Uterus (tissue), 2 donors: Measurements from ENCODE around the gene C13orf46.

Experiments used
- CTCF ChIP-seq, 4 experiments: fragments of 200-600 bp in 2 of 4; fragments of 450-650 bp in 2 of 4; sonication (generic) in 2 of 4; IDR thresholded peaks; one replicate each; pipeline ENCODE4 v1.5.1; 2016 to 2019; ENCODE audit warnings: antibody characterized with exemption in 4 of 4, mild to moderate bottlenecking in 2 of 4, moderate library complexity in 1 of 4
- POLR2A ChIP-seq, 2 donors: fragments of 450-650 bp; IDR thresholded peaks; one replicate each; pipeline ENCODE4 v1.6.1; 2016; ENCODE audit warnings: antibody characterized with exemption in 2 of 2, mild to moderate bottlenecking in 1 of 2, moderate library complexity in 1 of 2

DNA sequence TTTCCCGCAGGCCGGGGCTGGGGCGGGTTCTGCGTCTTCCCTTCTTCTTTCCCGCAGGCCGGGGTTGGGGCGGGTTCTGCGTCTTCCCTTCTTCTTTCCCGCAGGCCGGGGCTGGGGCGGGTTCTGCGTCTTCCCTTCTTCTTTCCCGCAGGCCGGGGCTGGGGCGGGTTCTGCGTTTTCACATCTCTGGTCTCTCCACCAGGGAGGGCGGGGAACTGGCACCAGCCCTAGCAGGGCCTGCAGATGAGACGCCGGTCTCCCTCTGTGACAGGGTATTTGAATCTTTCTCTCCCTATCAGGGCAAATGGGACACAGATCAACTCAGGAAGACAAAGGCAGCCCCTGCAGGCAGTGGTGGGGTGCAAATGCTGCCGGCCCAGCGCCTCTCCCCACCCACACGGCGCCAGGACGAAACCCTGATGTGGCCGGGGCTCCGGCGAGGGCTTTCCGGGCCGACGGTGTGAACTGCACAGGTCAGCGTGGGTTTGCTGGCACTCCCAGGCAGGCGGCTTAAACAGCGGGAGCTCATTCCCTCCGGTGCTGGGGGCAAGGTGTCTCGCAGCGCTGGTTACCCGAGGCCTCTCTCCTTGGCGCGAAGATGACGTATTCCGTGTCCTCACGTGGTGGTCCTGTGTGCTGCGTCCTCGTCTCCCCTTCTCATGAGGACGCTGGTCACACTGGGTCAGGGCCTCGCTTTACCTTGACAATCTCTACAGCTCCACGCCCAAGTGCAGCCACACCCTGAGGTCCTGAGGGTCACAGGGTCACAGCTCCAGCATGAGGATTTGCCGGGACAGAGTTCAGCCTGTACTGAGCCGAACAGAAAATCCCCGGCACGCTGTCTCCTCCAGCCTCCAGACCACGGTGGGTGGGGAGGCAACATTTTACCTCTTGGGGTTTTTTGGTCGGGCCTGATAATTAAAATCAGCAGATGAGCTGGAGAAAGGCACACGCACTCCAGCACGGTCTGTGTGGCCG lies 717 bp upstream of the C13orf46 start:
- TF ChIP-seq CTCF (IDR thresholded peaks at IDR 0.05) (no peak), POLR2A (IDR thresholded peaks at IDR 0.05) (no peak)
